Renal pelvis (tissue), 4 donors: ENCODE data around the gene WNK4. TPM values are rescaled to one million over a fixed set of nuclear protein-coding genes. Genes with fewer than 3 reads are reported as not detected.
A peak's percentile ranks its signal among the peaks of the same experiment; 100 is the strongest.

Experiments
- DNase-seq: peaks from one replicate; pipeline ENCODE4 v3.0.0-alpha.2; 2013
- polyA plus RNA-seq, 3 donors: library from polyadenylated mRNA; unstranded; fragments of 120-200 nt; gene quantifications; one replicate each; pipeline ENCODE4 v1.2.1, GENCODE V29; 2013; ENCODE audit not compliant: insufficient read length in 3 of 3

WNK4 gene
- polyA plus RNA-seq, 3 donors = 9.1 to 13.8 (median 9.3) TPM

- DNase-seq = no peak
These were observed 53.5 kb downstream of the WNK4 start for GRCh38 chr17:42833767-42834422.

GRCh38 chr17:42835732-42836131 lies 55.3 kb downstream of the WNK4 start:
- no peak for DNase-seq

- no peak for DNase-seq
These were observed 61.7 kb downstream of the WNK4 start for GRCh38 chr17:42841975-42842685.

- peak; percentile 69 for DNase-seq
These were observed 63.0 kb downstream of the WNK4 start for GRCh38 chr17:42843358-42843934.

GRCh38 chr17:42844271-42844670 lies 63.9 kb downstream of the WNK4 start, which contains the start of gene AOC2:
TSS of gene AOC2 (plus strand) at chr17:42844580. CDS start at chr17:42844627, 47 bp downstream.
- DNase-seq = no peak

GRCh38 chr17:42844761-42845555 lies 64.5 kb downstream of the WNK4 start:
- no peak for DNase-seq

GRCh38 chr17:42845556-42845917 lies 65.1 kb downstream of the WNK4 start:
- DNase-seq = no peak

GRCh38 chr17:42845918-42846593 lies 65.6 kb downstream of the WNK4 start:
- DNase-seq = no peak

Other genes with a start within 250 kb of the WNK4 start
- 10 to 100 TPM; 27.3 to 29.5 (median 29.5) TPM for gene NAGLU, start 244.4 kb upstream of the WNK4 start, polyA plus RNA-seq
- 1 to 10 TPM; 5.3 to 6.2 (median 5.8) TPM for gene HSD17B1, start 227.7 kb upstream of the WNK4 start, polyA plus RNA-seq
- 10 to 100 TPM; 62.1 to 66.7 (median 63.9) TPM for gene COASY, start 218.5 kb upstream of the WNK4 start, polyA plus RNA-seq
- 10 to 100 TPM; 35.1 to 38.2 (median 35.6) TPM for gene MLX, start 213.5 kb upstream of the WNK4 start, polyA plus RNA-seq
- 10 to 100 TPM; 18.4 to 23.7 (median 21.6) TPM for gene PSMC3IP, start 202.9 kb upstream of the WNK4 start, polyA plus RNA-seq
- 10 to 100 TPM; 40.4 to 64.2 (median 60.5) TPM for gene RETREG3, start 171.2 kb upstream of the WNK4 start, polyA plus RNA-seq
- gene TUBG1, start 170.9 kb upstream of the WNK4 start, polyA plus RNA-seq = 10 to 100 TPM; 58.0 to 66.8 (median 60.2) TPM
- 10 to 100 TPM; 25.1 to 42.7 (median 38.7) TPM for gene TUBG2, start 121.3 kb upstream of the WNK4 start, polyA plus RNA-seq
- 10 to 100 TPM; 17.5 to 20.2 (median 19.9) TPM for gene PLEKHH3, start 103.6 kb upstream of the WNK4 start, polyA plus RNA-seq
- 1 to 10 TPM; 1.5 to 2.7 (median 2.2) TPM for gene CCR10, start 98.8 kb upstream of the WNK4 start, polyA plus RNA-seq
- 1 to 10 TPM; 8.7 to 9.5 (median 9.4) TPM for gene CNTNAP1, start 98.1 kb upstream of the WNK4 start, polyA plus RNA-seq
- gene EZH1, start 35.6 kb upstream of the WNK4 start, polyA plus RNA-seq = 10 to 100 TPM; 37.8 to 69.6 (median 57.9) TPM
- gene RAMP2, start 19.4 kb upstream of the WNK4 start, polyA plus RNA-seq = 100 to 1,000 TPM in 1 of 3 donors, 10 to 100 TPM in 2; 83.1 to 113 (median 87.2) TPM
- gene VPS25, start 7.2 kb upstream of the WNK4 start, polyA plus RNA-seq = 10 to 100 TPM; 87.8 to 95.9 (median 90.9) TPM
- gene COA3, start 18.1 kb downstream of the WNK4 start, polyA plus RNA-seq = 100 to 1,000 TPM; 155 to 187 (median 161) TPM
- gene CNTD1, start 18.3 kb downstream of the WNK4 start, polyA plus RNA-seq = 1 to 10 TPM; 1.3 to 3.9 (median 3.3) TPM
- 10 to 100 TPM; 64.9 to 82.2 (median 72.0) TPM for gene BECN1, start 43.7 kb downstream of the WNK4 start, polyA plus RNA-seq
- gene PSME3, start 52.8 kb downstream of the WNK4 start, polyA plus RNA-seq = 10 to 100 TPM; 97.6 to 99.2 (median 98.5) TPM
- gene AOC2, start 64.0 kb downstream of the WNK4 start, polyA plus RNA-seq = 1 to 10 TPM; 1.1 to 2.2 (median 1.6) TPM
- gene AOC3, start 70.6 kb downstream of the WNK4 start, polyA plus RNA-seq = 1 to 10 TPM; 5.4 to 6.2 (median 5.5) TPM
- gene G6PC1, start 120.2 kb downstream of the WNK4 start, polyA plus RNA-seq = 1 to 10 TPM; 4.7 to 9.1 (median 8.6) TPM
- 10 to 100 TPM; 54.0 to 79.0 (median 77.8) TPM for gene AARSD1, start 183.8 kb downstream of the WNK4 start, polyA plus RNA-seq
- gene PTGES3L, start 199.5 kb downstream of the WNK4 start, polyA plus RNA-seq = 1 to 10 TPM; 1.1 to 2.6 (median 2.3) TPM
- gene RUNDC1, start 200.0 kb downstream of the WNK4 start, polyA plus RNA-seq = 10 to 100 TPM; 15.4 to 19.1 (median 16.2) TPM
- 1,000 to 10,000 TPM; 1,225 to 1,560 (median 1,448) TPM for gene RPL27, start 217.8 kb downstream of the WNK4 start, polyA plus RNA-seq
- gene IFI35, start 226.2 kb downstream of the WNK4 start, polyA plus RNA-seq = 10 to 100 TPM; 10.3 to 13.4 (median 11.2) TPM
- gene VAT1, start 241.8 kb downstream of the WNK4 start, polyA plus RNA-seq = 100 to 1,000 TPM; 126 to 138 (median 131) TPM
- 1 to 10 TPM; 3.7 to 4.2 (median 3.9) TPM for gene RND2, start 244.6 kb downstream of the WNK4 start, polyA plus RNA-seq